DMS153 treated with DMSO at 0.1 percent for 48 hours (cell line): ENCODE results near the gene UVSSA.

Experiments used
- DNase-seq: peaks from one replicate; lab custom pipeline; 2025; ENCODE audit not compliant: unreplicated experiment; lab: John Stamatoyannopoulos, UW

Gene UVSSA

GRCh38 chr4:1373892-1374705 lies 27.1 kb downstream of the UVSSA start:
- no peak for DNase-seq

DNA sequence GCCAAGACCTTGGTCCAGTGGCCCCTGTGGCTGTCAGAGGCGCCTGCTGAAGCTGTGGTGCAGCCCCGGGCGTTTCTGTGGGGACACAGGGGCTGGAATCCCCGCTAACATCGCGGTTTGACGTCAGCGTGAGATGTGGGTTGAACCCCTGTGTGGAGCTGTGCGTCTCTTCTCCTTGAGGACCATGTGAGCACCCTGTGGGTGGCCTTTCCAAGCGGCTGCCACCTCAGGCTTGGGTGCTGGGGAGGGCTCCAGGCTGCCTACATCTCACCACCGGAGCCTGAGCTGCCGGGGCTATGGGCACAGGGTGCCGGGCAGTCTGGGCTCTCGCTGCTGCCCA lies 27.7 kb downstream of the UVSSA start:
- no peak for DNase-seq

DNA sequence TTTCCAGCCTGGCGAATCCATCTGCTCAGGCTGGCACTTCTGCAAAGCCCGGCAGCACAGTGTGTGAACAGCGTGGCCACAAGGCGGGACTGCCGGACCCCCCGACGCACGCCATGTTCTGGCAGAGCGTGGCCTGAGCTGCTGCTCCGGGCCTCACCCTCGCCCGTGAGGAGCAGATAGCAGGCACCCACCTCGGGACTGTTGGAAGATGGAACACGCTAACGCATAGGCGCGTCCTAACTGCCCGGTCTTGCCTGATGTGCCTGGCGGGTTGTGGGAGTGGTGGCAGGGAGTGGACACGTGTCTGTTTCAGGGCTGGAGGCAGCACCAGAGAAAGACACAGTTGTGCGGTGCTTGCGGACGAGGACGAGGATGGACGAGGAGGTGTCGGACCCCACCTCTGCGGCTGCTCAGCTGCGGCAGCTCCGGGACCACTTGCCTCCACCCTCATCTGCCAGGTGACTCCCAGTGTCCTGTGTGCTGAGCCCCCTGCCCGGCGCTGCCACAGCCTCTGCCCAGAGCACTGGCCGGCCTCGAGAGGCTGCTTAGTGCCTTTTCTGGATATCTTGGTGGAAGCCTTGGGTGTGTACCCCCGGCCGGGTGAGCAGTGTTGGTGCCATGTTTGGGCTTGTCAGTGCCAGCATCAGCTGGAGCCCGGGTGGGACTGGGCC lies 28.2 kb downstream of the UVSSA start:
- DNase-seq = no peak

- no peak for DNase-seq
These were observed 28.8 kb downstream of the UVSSA start for GRCh38 chr4:1375761-1376322.

GRCh38 chr4:1376391-1376840 lies 29.4 kb downstream of the UVSSA start:
- no peak for DNase-seq

DNA sequence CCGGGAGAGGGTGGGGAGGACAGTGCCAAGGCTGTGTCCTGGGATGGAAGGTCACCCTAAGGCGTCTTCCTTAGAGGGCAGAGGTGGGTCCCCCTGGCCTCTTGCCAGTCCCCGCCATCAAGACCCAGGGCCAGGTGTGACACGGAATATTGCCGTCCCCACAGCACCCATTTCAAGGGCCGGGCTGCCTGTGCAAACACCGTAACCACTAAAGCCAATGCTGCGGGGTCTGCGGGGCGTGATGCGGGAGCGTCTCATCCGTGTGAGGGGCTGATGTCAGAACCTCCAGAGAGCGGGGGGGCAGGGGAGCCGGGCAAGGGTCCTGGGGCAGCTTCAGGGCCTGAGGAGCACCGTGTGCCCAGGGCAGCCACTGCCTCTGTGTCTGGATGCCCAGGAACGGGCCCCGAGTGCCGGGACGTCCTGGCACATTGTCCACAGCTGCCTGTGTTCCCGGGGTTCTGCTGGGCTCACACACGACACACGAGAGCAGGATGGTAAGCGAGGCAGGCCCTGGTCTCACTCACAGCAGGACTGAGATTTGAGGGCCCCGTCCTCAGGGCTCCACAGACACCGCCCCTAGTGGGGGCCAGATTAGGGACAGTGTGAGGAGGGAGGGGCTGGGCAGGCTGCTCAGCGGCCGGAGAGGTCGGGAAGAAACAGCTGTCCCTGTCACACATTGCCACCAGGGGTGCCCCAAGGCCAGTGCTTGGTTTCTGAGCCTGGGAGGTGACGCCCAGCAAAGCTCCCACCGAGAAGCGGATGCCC lies 30.0 kb downstream of the UVSSA start:
- no peak for DNase-seq

DNA sequence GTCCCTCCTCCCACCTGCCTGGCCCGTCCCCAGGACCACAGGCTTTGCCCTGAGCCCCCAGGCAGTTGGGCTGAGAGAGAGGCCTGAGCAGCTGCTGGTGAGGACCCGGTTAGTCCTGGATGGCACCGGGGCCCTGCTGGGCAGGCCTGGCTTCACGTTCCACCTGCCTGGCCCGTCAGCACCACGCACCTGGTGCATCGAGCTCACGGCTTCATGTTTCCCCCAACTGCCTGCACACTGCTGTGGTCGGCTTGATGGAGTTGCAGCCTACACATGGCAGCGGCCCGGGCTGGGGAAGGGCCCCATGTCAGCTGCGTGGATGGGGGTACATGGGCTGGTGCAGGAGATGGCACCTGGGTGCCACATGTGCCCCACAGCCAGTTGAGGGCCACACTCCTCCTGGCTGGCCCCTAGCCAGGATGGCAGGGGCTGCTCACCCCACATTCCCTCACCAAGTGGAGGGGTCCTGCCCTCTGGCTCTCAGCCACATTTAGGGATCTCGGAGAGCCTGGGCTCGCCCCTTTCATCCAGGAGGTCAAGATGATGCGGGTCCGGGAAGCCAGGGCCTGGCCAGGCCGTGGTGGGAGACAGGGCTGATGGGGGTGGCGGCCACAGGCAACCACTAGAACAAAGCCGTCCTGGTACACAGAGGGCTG lies 30.7 kb downstream of the UVSSA start:
- DNase-seq = no peak

GRCh38 chr4:1378559-1379231 lies 31.7 kb downstream of the UVSSA start:
- DNase-seq = no peak

GRCh38 chr4:1379351-1379781 lies 32.4 kb downstream of the UVSSA start:
- DNase-seq = no peak

DNA sequence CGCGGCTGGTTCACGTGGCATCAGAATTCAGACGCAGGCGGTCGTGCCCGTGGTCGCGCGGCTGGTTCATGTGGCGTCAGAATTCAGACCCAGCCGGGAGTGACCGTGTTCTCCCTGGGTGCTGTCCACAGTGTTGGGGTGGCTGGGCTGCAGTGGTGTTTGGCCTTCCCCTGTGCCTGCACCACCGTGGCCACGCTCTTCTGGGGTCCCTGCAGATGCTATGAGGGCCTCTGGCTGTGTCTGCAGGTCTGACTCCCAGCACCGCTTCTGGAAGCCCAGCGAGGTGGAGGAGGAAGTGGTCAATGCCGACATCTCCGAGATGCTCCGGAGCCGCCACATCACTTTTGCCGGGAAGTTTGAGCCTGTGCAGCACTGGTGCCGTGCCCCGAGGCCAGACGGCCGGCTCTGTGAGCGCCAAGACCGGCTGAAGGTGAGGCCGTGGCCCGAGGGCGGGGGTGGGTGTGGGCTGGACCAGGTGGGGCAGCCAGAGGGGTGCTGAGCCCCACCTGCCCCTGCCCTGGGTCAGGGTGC lies 32.9 kb downstream of the UVSSA start:
- DNase-seq = no peak

GRCh38 chr4:1380368-1381151 lies 33.6 kb downstream of the UVSSA start:
- no peak for DNase-seq

- DNase-seq = no peak
These were observed 34.2 kb downstream of the UVSSA start for GRCh38 chr4:1381181-1381621.

- no peak for DNase-seq
These were observed 35.0 kb downstream of the UVSSA start for GRCh38 chr4:1381944-1382541.

DNA sequence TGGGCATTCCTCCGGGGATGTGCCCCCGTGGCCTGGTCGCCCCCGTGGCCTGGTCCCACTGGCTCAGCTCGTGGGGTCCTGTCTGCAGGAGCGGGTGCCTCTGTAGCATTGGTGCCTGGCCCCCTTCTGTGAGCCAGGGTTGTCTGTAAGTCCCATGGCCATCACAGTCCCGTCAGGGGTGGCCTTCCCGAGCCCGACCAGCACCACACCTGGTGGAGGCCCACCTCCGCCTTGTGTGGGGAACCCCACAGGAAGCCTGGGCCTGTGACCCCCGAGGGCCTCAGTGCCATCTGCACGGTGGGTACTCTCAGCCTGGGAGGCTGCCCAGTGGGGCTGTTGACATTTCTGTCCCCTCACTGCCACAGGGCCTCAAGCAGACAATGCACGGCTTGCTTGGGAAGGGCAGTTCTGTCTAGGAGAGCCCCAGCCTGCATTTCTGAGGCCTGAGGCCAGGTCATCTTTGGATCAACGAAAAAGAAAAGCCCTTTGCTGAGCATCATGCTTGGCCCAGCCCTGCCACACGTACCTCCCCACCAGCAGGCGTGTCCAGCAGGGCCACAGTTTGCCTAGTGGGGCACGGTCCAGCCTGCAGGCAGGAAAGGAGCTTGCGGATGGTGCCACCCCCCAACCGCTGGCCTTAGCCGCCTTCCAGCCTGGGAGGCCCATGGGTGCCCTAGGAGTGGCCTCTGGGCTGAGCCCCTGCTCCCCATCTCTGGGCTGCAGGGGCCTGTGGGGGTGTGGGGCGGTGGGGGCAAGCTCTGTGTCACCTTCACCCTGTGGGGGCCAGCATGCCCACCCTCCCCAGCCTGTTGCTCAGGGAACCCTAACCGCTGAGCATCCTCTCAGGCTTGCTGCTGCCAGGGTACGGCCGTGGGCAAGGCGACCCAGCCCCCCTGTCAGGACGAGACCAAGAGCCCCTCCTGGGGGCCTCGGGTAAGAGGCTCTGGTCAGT lies 36.0 kb downstream of the UVSSA start:
- DNase-seq = no peak

GRCh38 chr4:1383728-1384591 lies 37.0 kb downstream of the UVSSA start:
- DNase-seq = no peak

GRCh38 chr4:1384675-1385372 lies 37.8 kb downstream of the UVSSA start:
- DNase-seq = no peak
